CD14-positive monocyte (primary cell): ENCODE measurements around the gene MRTFA. TPM values are rescaled to one million over a fixed set of nuclear protein-coding genes. Genes with fewer than 3 reads are reported as not detected.

ENCODE experiments used
- DNase-seq, 3 donors: peaks; one replicate each; pipeline ENCODE4 v3.0.0-alpha.2; 2011 to 2022
- H2AFZ ChIP-seq: 2 replicates; pipeline ENCODE4 v1.6.0; 2012; ENCODE audit warnings: mild to moderate bottlenecking, low read depth, low read length, inconsistent platforms; ENCODE audit not compliant: insufficient read depth, poor library complexity, severe bottlenecking
- H3K27ac ChIP-seq, 2 donors: 1 replicate in 1 of 2; 2 replicates in 1 of 2; pipeline ENCODE4 v1.5.1; 2012 to 2013; ENCODE audit warnings: low read length in 2 of 2, control low read depth in 1 of 2, inconsistent platforms in 1 of 2, low read depth in 1 of 2, mild to moderate bottlenecking in 1 of 2
- H3K27me3 ChIP-seq, 2 donors: one replicate each; pipeline versions ENCODE4 v1.6.0 to v1.6.1; 2011 to 2013; ENCODE audit warnings: low read length in 2 of 2; ENCODE audit not compliant: control insufficient read depth in 2 of 2, insufficient read depth in 2 of 2
- H3K36me3 ChIP-seq, 2 donors: replicated peaks in 1 of 2; 1 replicate in 1 of 2; 2 replicates in 1 of 2; pipeline versions ENCODE4 v1.5.1 to v1.6.1; 2012 to 2013; ENCODE audit warnings: low read length in 2 of 2, control low read depth in 1 of 2, inconsistent platforms in 1 of 2, mild to moderate bottlenecking in 1 of 2; ENCODE audit not compliant: insufficient read depth in 2 of 2, control insufficient read depth in 1 of 2
- H3K4me1 ChIP-seq, 2 donors: 1 replicate in 1 of 2; 2 replicates in 1 of 2; pipeline versions ENCODE4 v1.5.1 to v1.6.1; 2012 to 2013; ENCODE audit warnings: low read length in 2 of 2, control low read depth in 1 of 2, inconsistent platforms in 1 of 2, mild to moderate bottlenecking in 1 of 2, moderate library complexity in 1 of 2; ENCODE audit not compliant: insufficient read depth in 2 of 2, control insufficient read depth in 1 of 2
- H3K4me2 ChIP-seq: replicated peaks from 2 replicates; pipeline ENCODE3; 2012; ENCODE audit warnings: low read length, moderate library complexity, mild to moderate bottlenecking; ENCODE audit not compliant: poor library complexity, severe bottlenecking; ENCODE audit errors: extremely low read depth
- H3K4me3 ChIP-seq, 3 experiments: fragments of 200-600 bp in 1 of 3; sonication (generic) in 1 of 3; replicated peaks in 1 of 3; 1 replicate in 2 of 3; 2 replicates in 1 of 3; pipeline ENCODE4 v1.5.1; 2011 to 2013; ENCODE audit warnings: low read length in 3 of 3, mild to moderate bottlenecking in 3 of 3, control low read depth in 2 of 3, low read depth in 2 of 3, inconsistent platforms in 1 of 3, moderate library complexity in 1 of 3
- H3K79me2 ChIP-seq: 2 replicates; pipeline ENCODE4 v1.6.0; 2012; ENCODE audit warnings: mild to moderate bottlenecking, control low read depth, inconsistent platforms, low read length, moderate library complexity; ENCODE audit not compliant: insufficient read depth
- H3K9ac ChIP-seq: 2 replicates; pipeline ENCODE4 v1.6.0; 2017; ENCODE audit warnings: low read length, mild to moderate bottlenecking; ENCODE audit not compliant: insufficient read depth, poor library complexity, severe bottlenecking
- H3K9me3 ChIP-seq, 2 donors: replicated peaks in 1 of 2; 1 replicate in 1 of 2; 2 replicates in 1 of 2; pipeline versions ENCODE4 v1.5.1 to v1.6.1; 2012 to 2013; ENCODE audit warnings: low read length in 2 of 2, control low read depth in 1 of 2; ENCODE audit not compliant: control insufficient read depth in 1 of 2, insufficient read depth in 1 of 2
- H4K20me1 ChIP-seq: 2 replicates; pipeline ENCODE4 v1.6.0; 2012; ENCODE audit warnings: mild to moderate bottlenecking, low read length, control low read depth, moderate library complexity; ENCODE audit not compliant: insufficient read depth
- H3K27ac Mint-ChIP-seq, 7 donors: one replicate each; pipeline ENCODE4 v1.8.0; 2020; ENCODE audit warnings: mild to moderate bottlenecking in 7 of 7, mixed read lengths in 7 of 7, moderate library complexity in 6 of 7, inconsistent platforms in 2 of 7
- H3K27me3 Mint-ChIP-seq, 3 donors: one replicate each; pipeline ENCODE4 v1.8.0; 2021 to 2022; ENCODE audit warnings: low read depth in 3 of 3, mild to moderate bottlenecking in 3 of 3, mixed read lengths in 3 of 3, moderate library complexity in 3 of 3, inconsistent platforms in 1 of 3
- H3K36me3 Mint-ChIP-seq, 2 donors: one replicate each; pipeline ENCODE4 v1.8.0; 2020; ENCODE audit warnings: mixed read lengths in 2 of 2, inconsistent platforms in 1 of 2, mild to moderate bottlenecking in 1 of 2
- H3K4me1 Mint-ChIP-seq: one replicate; pipeline ENCODE4 v1.8.0; 2020; ENCODE audit warnings: mild to moderate bottlenecking, mixed read lengths
- H3K4me3 Mint-ChIP-seq, 2 donors: one replicate each; pipeline ENCODE4 v1.8.0; 2020; ENCODE audit warnings: mild to moderate bottlenecking in 2 of 2, mixed read lengths in 2 of 2, moderate library complexity in 1 of 2
- H3K9me3 Mint-ChIP-seq, 7 donors: one replicate each; pipeline ENCODE4 v1.8.0; 2020 to 2022; ENCODE audit warnings: mixed read lengths in 7 of 7, mild to moderate bottlenecking in 6 of 7, moderate library complexity in 6 of 7, inconsistent platforms in 2 of 7
- CTCF ChIP-seq: fragments of 200-600 bp; IDR thresholded peaks from one replicate; pipeline ENCODE4 v1.8.0; 2022; ENCODE audit warnings: antibody characterized with exemption, mild to moderate bottlenecking
- WGBS: methylation state at CpG from one replicate; pipeline ENCODE4 v1.1.5; 2013; ENCODE audit warnings: missing lambda C conversion rate; ENCODE audit not compliant: insufficient coverage; 5-methylcytosine and 5-hydroxymethylcytosine counted together
- intact Hi-C, 2 donors: fragments of 100-400 bp; cut with micrococcal nuclease; formaldehyde crosslinking; loops; one replicate each; pipeline versions ENCODE4 v1.15.0 to v1.15.1; 2023
- polyA plus RNA-seq, 3 donors: library from polyadenylated mRNA; depleted of rRNA in 1 of 3; unstranded in 2 of 3; stranded (reverse) in 1 of 3; fragments of 300-500 nt in 2 of 3; fragments of >200 nt in 1 of 3; fragmentation: Illumina TruSeq in 2 of 3; gene quantifications; 1 replicate in 2 of 3; 2 replicates in 1 of 3; pipeline ENCODE4 v1.2.3, GENCODE V29; 2012 to 2021

Gene MRTFA
- polyA plus RNA-seq, 3 donors = 14.1 to 33.8 (median 18.9) TPM

- H3K4me1 Mint-ChIP-seq = peaks cover 31% of the 10 kb centered on the region
- no peaks in the 10 kb centered on the region for H3K9me3 ChIP-seq
Measured at GRCh38 chr22:40388231-40388630, 248.3 kb downstream of the MRTFA start.

GRCh38 chr22:40387746-40388145, 248.8 kb downstream of the MRTFA start:
- H3K36me3 Mint-ChIP-seq = peaks cover 17 to 19% of the 10 kb centered on the region in 2 donors
- no peak overlapping the region for H3K27ac Mint-ChIP-seq
- H3K9me3 Mint-ChIP-seq = no peaks in the 10 kb centered on the region
- no peak overlapping the region for H3K4me3 Mint-ChIP-seq
- peaks cover 32% of the 10 kb centered on the region for H3K4me1 Mint-ChIP-seq
- Histone ChIP-seq H3K27ac (no peak overlapping the region), H3K9me3 (no peaks in the 10 kb centered on the region), H3K4me1 (peaks cover 22 to 28% of the 10 kb centered on the region in 2 donors), H3K9ac (no peak overlapping the region), H2AFZ (no peak overlapping the region), H4K20me1 (peaks cover 72% of the 10 kb centered on the region), H3K4me2 (no peak overlapping the region), H3K27me3 (no peaks in the 10 kb centered on the region), H3K79me2 (peaks cover 22% of the 10 kb centered on the region), H3K36me3 (no peaks in the 10 kb centered on the region), H3K4me3 (no peak overlapping the region)
- H3K27me3 Mint-ChIP-seq = peaks cover 0 to 1% (median 0%) of the 10 kb centered on the region in 3 donors
- no peak for DNase-seq
- no peak for TF ChIP-seq CTCF
- intact Hi-C loops = no loop called here
- WGBS = 20% methylated on average over 2 of the region's 5 CpGs

More at GRCh38 chr22:40388231-40388630, 248.3 kb downstream of the MRTFA start:
- H3K9me3 Mint-ChIP-seq = no peaks in the 10 kb centered on the region
- H3K27me3 Mint-ChIP-seq = peaks cover 0 to 1% (median 0%) of the 10 kb centered on the region in 3 donors
- H3K27ac ChIP-seq = no peak overlapping the region
- H3K79me2 ChIP-seq = peaks cover 20% of the 10 kb centered on the region
- H3K27me3 ChIP-seq = no peaks in the 10 kb centered on the region
- H3K4me2 ChIP-seq = no peak overlapping the region
- no peaks in the 10 kb centered on the region for H3K36me3 ChIP-seq
- WGBS = 40% methylated on average over 4 of the region's 4 CpGs
- H3K27ac Mint-ChIP-seq = no peak overlapping the region
- H3K4me3 ChIP-seq = no peak overlapping the region
- intact Hi-C loops = no loop called here
- peaks cover 19 to 24% of the 10 kb centered on the region in 2 donors for H3K36me3 Mint-ChIP-seq
- H3K4me1 ChIP-seq = peaks cover 22 to 25% of the 10 kb centered on the region in 2 donors
- DNase-seq = no peak
- no peak overlapping the region for H3K4me3 Mint-ChIP-seq
- H3K9ac ChIP-seq = no peak overlapping the region
- H2AFZ ChIP-seq = no peak overlapping the region
- peaks cover 69% of the 10 kb centered on the region for H4K20me1 ChIP-seq
- no peak for TF ChIP-seq CTCF
